ENCODE data around the gene COX19. TPM values are rescaled to one million over a fixed set of nuclear protein-coding genes. Genes with fewer than 3 reads are reported as not detected.

The COX19 gene
- total RNA-seq, 1 experiment from 2014 or later: 28.9 TPM

GRCh38 chr7:1010226-1010625 lies 34.9 kb upstream of the COX19 start:
- Histone ChIP-seq H3K4me1 (replicated peaks; ENCODE audit: insufficient read depth) (no peaks in the 10 kb centered on the region), H3K36me3 (ENCODE audit: low read depth) (no peaks in the 10 kb centered on the region), H3K27me3 (ENCODE audit: insufficient read depth, low read depth) (no peaks in the 10 kb centered on the region), H4K20me1 (ENCODE audit: insufficient read depth) (peaks cover 38% of the 10 kb centered on the region), H3K4me2 (no peak overlapping the region), H2AFZ (no peak overlapping the region), H3K4me3 (no peak overlapping the region), H3K9me2 (ENCODE audit: insufficient read depth) (no peaks in the 10 kb centered on the region), H3K27ac (no peak overlapping the region), H3K9me3 (ENCODE audit: insufficient read depth, low read depth) (no peaks in the 10 kb centered on the region), H3K79me2 (ENCODE audit: low read depth) (no peaks in the 10 kb centered on the region), H3F3A (ENCODE audit: insufficient read depth, low read depth) (peaks cover 10% of the 10 kb centered on the region; the same call in 1 of the 2 replicates)
- CTCF ChIA-PET: no interaction called here
- BruUV-seq (replicated peaks): no TSS peak
- POLR2A ChIA-PET (ENCODE audit: unreplicated experiment): no interaction called here
- TF ChIP-seq CTCF (conservative IDR thresholded peaks at IDR 0.05): no peak
- no peak for TF ChIP-seq EZH2 (IDR thresholded peaks at IDR 0.05; ENCODE audit: low read depth)
- no peak for DNase-seq
- intact Hi-C loops (cut with micrococcal nuclease; ENCODE audit: unreplicated experiment): no loop called here

- no TSS peak for BruUV-seq (replicated peaks)
- H3K9me3 ChIP-seq (ENCODE audit: insufficient read depth, low read depth): no peaks in the 10 kb centered on the region
- H4K20me1 ChIP-seq (ENCODE audit: insufficient read depth): peaks cover 38% of the 10 kb centered on the region
- no peaks in the 10 kb centered on the region for H3K36me3 ChIP-seq (ENCODE audit: low read depth)
- no peak for TF ChIP-seq EZH2 (IDR thresholded peaks at IDR 0.05; ENCODE audit: low read depth)
- no peak for TF ChIP-seq CTCF (conservative IDR thresholded peaks at IDR 0.05)
- no peak overlapping the region for H3K27ac ChIP-seq
- H3F3A ChIP-seq (ENCODE audit: insufficient read depth, low read depth): peaks cover 10% of the 10 kb centered on the region; the same call in 1 of the 2 replicates
- no peak overlapping the region for H3K4me3 ChIP-seq
- H3K79me2 ChIP-seq (ENCODE audit: low read depth): no peaks in the 10 kb centered on the region
- H3K27me3 ChIP-seq (ENCODE audit: insufficient read depth, low read depth): no peaks in the 10 kb centered on the region
- CTCF ChIA-PET: no interaction called here
- intact Hi-C loops (cut with micrococcal nuclease; ENCODE audit: unreplicated experiment): no loop called here
- POLR2A ChIA-PET (ENCODE audit: unreplicated experiment): no interaction called here
- H3K9me2 ChIP-seq (ENCODE audit: insufficient read depth): no peaks in the 10 kb centered on the region
- DNase-seq: no peak
- H2AFZ ChIP-seq: no peak overlapping the region
- H3K4me2 ChIP-seq: no peak overlapping the region
- H3K4me1 ChIP-seq (replicated peaks; ENCODE audit: insufficient read depth): no peaks in the 10 kb centered on the region
Measured at GRCh38 chr7:1009747-1010146, 34.4 kb upstream of the COX19 start.

- Histone ChIP-seq H3K4me1 (replicated peaks; ENCODE audit: insufficient read depth) (no peaks in the 10 kb centered on the region), H3K9me2 (ENCODE audit: insufficient read depth) (no peaks in the 10 kb centered on the region), H3K9me3 (ENCODE audit: insufficient read depth, low read depth) (no peaks in the 10 kb centered on the region), H3K36me3 (ENCODE audit: low read depth) (no peaks in the 10 kb centered on the region), H2AFZ (no peak overlapping the region), H4K20me1 (ENCODE audit: insufficient read depth) (peaks cover 37% of the 10 kb centered on the region), H3F3A (ENCODE audit: insufficient read depth, low read depth) (peaks cover 10% of the 10 kb centered on the region; the same call in 1 of the 2 replicates), H3K4me3 (no peak overlapping the region), H3K79me2 (ENCODE audit: low read depth) (no peaks in the 10 kb centered on the region), H3K27ac (no peak overlapping the region), H3K4me2 (no peak overlapping the region), H3K27me3 (ENCODE audit: insufficient read depth, low read depth) (no peaks in the 10 kb centered on the region)
- DNase-seq: no peak
- CTCF ChIA-PET: no interaction called here
- intact Hi-C loops (cut with micrococcal nuclease; ENCODE audit: unreplicated experiment): no loop called here
- POLR2A ChIA-PET (ENCODE audit: unreplicated experiment): no interaction called here
- no peak for TF ChIP-seq CTCF (conservative IDR thresholded peaks at IDR 0.05)
- no peak for TF ChIP-seq EZH2 (IDR thresholded peaks at IDR 0.05; ENCODE audit: low read depth)
- BruUV-seq (replicated peaks): no TSS peak
Measured at GRCh38 chr7:1008733-1009363, 33.5 kb upstream of the COX19 start.
